Muscle of arm (tissue), 12 donors: ENCODE measurements around the gene AFAP1. TPM values are rescaled to one million over a fixed set of nuclear protein-coding genes. Genes with fewer than 3 reads are reported as not detected.

ENCODE experiments used
- DNase-seq: peaks from one replicate; pipeline ENCODE4 v3.0.0-alpha.2; 2013
- polyA plus RNA-seq, 12 donors: library from polyadenylated mRNA; unstranded; fragments of 120-200 nt; gene quantifications; one replicate each; pipeline ENCODE4 v1.2.1, GENCODE V29; 2013; ENCODE audit not compliant: insufficient read length in 12 of 12

AFAP1 gene
- polyA plus RNA-seq, 12 donors, result 27.8 to 46.1 (median 33.4) TPM; not detected in 1

- DNase-seq, result no peak
Measured at GRCh38 chr4:7898385-7898784, 41.3 kb downstream of the AFAP1 start.

GRCh38 chr4:7897811-7898210 lies 41.9 kb downstream of the AFAP1 start:
- no peak for DNase-seq

- no peak for DNase-seq
Measured at GRCh38 chr4:7894677-7895181, 44.9 kb downstream of the AFAP1 start.

GRCh38 chr4:7894098-7894676 lies 45.5 kb downstream of the AFAP1 start:
- DNase-seq, result no peak

- no peak for DNase-seq
Measured at GRCh38 chr4:7893539-7893938, 46.1 kb downstream of the AFAP1 start.

GRCh38 chr4:7892212-7893019 lies 47.2 kb downstream of the AFAP1 start:
- DNase-seq, result no peak

- no peak for DNase-seq
Measured at GRCh38 chr4:7890635-7891393, 48.8 kb downstream of the AFAP1 start.

GRCh38 chr4:7887436-7887835 lies 52.2 kb downstream of the AFAP1 start:
- DNase-seq, result no peak

GRCh38 chr4:7886007-7886973 lies 53.4 kb downstream of the AFAP1 start:
- DNase-seq, result no peak

- no peak for DNase-seq
Measured at GRCh38 chr4:7885216-7886006, 54.2 kb downstream of the AFAP1 start.

- DNase-seq, result no peak
Measured at GRCh38 chr4:7880683-7881082, 59.0 kb downstream of the AFAP1 start.

GRCh38 chr4:7879127-7879526 lies 60.5 kb downstream of the AFAP1 start:
- DNase-seq, result no peak

- DNase-seq, result no peak
Measured at GRCh38 chr4:7878323-7878722, 61.3 kb downstream of the AFAP1 start.

- DNase-seq, result no peak
Measured at GRCh38 chr4:7877176-7877575, 62.5 kb downstream of the AFAP1 start.

- DNase-seq, result no peak
Measured at GRCh38 chr4:7876201-7876875, 63.3 kb downstream of the AFAP1 start.

- DNase-seq, result no peak
Measured at GRCh38 chr4:7874838-7875237, 64.8 kb downstream of the AFAP1 start.

- no peak for DNase-seq
Measured at GRCh38 chr4:7873881-7874280, 65.8 kb downstream of the AFAP1 start.

- peak; percentile 84 for DNase-seq
Measured at GRCh38 chr4:7872264-7872771, 67.3 kb downstream of the AFAP1 start.

- no peak for DNase-seq
Measured at GRCh38 chr4:7871356-7871755, 68.3 kb downstream of the AFAP1 start.
